ENCODE measurements around the gene SAAL1.
A peak's percentile ranks its signal among the peaks of the same experiment; 100 is the strongest.
"Not testable (repeated sequence)": the region's sequence is repeated elsewhere in the genome, so short reads cannot be mapped to it uniquely, and the experiment has no call there.

SAAL1 gene

GRCh38 chr11:18105802-18106574 lies at the start of gene SAAL1:
TSS of gene SAAL1 (minus strand) at chr11:18106082. CDS start at chr11:18106041, 41 bp downstream.
- DNase-seq: peak; percentile 87

DNA sequence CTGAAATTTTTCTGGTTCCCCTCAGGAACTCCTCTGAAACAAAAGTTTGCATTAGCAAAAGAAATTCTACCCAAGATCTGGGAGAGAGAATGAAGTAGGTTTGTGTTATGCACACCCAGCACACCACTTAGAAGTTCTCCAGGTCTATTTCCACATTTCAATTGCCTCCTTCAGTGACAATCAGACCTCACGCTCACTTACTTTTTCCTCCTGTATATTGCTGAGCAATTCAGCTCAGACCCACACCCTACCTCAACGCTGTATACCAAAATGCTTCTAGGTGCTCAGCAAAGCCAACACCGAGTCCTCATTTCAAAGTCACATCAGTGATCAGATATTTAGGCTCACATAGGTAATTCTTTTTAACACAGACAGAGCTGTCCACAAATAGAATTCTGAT lies 45.7 kb upstream of the SAAL1 start:
- no peak for DNase-seq

DNA sequence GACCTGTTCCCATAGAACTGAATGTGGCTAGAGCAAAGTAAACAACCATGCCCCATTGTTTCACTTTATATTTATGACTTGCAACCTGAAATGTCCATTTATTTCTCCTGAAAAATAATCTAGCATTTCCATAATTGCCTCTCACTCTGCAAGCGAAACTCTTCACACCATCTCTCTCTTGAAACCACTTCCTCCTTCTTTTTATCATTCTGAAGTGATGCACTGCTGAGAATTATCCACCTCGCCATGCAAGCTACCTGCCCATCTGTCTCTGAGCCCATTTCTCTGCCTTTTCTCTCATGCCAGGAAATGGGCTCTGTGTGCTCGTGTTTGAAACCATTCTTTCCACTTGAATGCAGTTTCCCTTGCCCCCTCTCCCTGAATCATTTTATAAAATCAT lies 40.0 kb upstream of the SAAL1 start:
- no peak for DNase-seq

DNA sequence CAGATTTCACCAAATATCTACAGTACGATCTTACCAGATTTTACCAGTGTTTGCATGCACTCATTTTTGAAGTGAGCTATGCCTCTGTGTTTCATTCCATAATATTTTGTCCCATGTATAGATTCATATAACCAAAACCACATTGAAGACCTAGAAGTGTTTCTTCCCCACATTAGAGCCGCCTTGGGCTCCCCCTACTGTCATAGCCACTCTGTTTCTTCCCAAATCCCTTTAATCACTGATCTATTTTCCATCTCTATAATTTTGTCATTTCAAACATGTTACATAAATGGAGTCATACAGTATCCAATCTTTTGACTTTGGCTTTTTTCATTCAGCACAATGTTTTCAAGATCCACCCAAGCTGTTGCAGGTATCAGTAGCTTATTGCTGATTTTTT lies 39.1 kb upstream of the SAAL1 start:
- DNase-seq: no peak

- no peak for DNase-seq
Observed at GRCh38 chr11:18144243-18144642, 38.4 kb upstream of the SAAL1 start.

DNA sequence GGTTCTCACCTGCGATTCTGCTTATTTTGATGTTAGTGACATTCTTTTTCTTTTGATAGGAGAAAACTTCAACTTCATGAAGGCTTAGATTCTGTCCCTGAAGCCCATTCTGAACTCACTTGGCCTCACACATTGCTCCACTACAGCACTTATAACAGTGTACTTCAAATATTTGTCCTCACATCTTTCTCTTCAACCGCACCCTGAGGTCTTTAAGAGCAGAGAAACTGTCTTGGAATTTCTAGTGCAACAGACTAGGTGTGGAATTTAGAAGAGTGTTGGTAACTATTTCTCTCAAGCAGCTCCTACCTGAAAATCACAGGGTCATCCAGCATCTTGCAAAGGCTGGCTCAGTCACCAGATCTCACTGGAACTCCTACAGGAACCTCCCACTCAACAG lies 34.3 kb upstream of the SAAL1 start:
- no peak for DNase-seq

GRCh38 chr11:18137186-18137800 lies 31.4 kb upstream of the SAAL1 start:
- DNase-seq: no peak

DNA sequence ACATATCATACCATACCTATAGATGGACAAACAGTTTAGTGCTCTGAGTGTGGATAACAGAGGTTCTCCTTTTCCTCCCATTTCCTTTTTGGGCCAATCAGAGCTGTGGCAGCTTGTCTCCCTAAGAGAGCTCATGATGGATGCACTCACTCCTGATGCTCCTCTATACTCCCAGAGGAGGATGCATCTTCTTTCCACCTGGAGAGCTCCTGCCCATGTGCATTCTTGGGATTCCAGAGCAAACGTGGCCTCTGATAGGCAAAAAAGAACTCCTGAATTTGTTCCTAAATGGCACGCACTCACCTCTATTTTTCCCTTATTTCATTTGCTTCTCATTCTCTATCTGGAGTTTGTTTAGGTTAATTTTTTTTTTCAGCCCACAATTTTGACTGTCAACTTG lies 29.4 kb upstream of the SAAL1 start:
- DNase-seq: no peak

GRCh38 chr11:18132341-18132740 lies 26.5 kb upstream of the SAAL1 start, which contains the start of gene MRGPRX3:
TSS of gene MRGPRX3 (plus strand) at chr11:18132571. CDS start at chr11:18137203, 4,632 bp downstream.
- DNase-seq: no peak

DNA sequence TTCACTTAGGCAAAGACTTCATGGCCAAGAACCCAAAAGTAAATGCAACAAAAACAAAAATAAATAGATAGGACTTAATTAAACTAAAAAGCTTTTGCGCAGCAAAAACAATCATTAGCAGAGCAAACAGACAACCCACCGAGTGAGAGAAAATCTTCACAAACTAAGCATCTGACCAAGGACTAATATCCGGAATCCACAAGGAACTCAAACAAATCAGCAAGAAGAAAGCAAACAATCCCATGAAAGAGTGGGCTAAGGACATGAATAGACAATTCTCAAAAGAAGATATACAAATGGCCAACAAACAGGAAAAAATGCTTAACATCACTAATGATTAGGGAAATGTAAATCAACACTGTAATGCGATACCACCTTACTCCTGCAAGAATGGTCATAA lies 25.2 kb upstream of the SAAL1 start:
- DNase-seq: not testable (repeated sequence)

DNA sequence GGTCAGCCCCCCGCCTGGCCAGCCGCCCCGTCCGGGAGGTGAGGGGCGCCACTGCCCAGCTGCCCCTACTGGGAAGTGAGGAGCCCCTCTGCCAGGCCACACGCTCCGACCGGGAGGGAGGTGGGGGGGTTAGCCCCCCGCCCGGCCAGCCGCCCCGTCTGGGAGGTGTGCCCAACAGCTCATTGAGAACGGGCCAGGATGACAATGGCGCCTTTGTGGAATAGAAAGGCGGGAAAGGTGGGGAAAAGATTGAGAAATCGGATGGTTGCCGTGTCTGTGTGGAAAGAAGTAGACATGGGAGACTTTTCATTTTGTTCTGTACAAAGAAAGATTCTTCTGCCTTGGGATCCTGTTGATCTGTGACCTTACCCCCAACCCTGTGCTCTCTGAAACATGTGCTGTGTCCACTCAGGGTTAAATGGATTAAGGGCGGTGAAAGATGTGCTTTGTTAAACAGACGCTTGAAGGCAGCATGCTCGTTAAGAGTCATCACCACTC lies 15.5 kb upstream of the SAAL1 start:
- DNase-seq: not testable (repeated sequence)

DNA sequence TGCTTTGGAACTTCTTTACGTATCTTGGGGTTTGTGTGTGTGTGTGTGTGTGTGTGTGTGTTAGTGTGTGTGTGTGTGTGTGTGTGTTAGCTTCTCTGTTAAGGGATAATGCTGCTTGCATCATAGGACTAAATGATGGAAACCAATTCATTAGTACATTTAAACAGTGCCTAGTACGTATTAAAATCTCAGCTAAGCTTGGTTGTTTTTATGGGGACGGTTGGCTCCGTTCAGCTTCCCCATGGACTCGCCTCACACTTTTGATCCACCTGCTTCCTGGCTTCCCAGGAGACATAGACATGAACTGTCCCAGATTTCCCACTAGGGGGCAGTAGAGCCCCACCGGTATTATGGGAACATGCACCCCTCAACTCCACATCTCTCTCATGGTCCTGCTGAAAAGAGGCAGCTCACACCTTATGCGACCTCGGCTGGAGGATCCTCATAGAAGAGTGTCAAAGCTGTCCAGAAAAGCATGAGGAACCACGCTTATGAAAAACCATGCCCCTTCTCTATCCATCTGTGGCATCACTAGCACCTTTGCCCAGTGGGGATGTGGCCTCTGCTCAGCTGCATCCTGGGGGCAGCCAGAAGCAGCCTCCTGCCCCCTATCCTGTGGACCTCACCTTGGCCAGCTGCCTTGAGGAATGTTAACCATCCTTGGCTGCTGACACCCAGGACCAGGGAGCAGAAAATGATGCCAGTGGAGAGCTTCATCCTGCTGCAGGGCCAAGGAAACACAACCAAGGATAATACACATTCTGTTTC lies 9.7 kb upstream of the SAAL1 start:
- peak; percentile 70 for DNase-seq

DNA sequence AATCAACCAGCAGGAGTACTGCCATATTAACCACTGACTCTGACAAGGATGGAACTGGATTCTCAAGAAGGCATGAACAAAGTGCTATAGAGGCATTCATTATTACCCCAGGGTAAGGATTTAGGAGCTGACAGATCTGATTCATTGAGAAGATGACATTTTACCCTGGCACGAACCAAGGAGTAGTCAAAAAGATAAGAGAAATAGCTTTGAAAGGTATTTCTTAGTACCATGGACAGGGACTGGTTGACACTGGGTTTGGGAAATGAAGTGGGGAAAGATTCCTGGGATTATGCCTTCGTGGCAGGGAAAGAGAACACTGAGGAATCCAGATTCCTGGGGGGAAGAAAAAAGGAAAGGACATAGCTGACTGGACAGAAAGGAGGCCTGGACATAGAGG lies 5.1 kb upstream of the SAAL1 start:
- DNase-seq: no peak

GRCh38 chr11:18108254-18108653 lies 2.4 kb upstream of the SAAL1 start:
- no peak for DNase-seq

DNA sequence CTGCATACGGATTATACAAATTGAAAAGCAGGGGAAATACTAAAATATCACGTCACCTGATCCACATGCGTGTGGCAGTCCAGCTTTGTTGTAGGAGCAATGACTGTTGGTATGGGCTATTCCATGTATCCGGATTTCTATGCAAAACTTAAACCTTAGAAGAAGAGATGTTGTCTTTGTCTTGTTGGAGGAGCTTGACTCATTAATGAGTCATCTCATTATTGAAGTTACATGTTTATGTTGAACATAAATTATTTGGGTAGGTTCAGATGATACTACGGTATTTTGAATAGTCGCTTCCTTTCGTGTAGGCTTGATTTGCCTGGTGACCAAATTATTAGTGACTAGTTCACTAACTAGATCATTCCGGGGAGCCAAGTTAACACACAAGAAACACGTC lies 806 bp upstream of the SAAL1 start:
- no peak for DNase-seq

- no peak for DNase-seq
Observed at GRCh38 chr11:18105086-18105801, 638 bp downstream of the SAAL1 start.

DNA sequence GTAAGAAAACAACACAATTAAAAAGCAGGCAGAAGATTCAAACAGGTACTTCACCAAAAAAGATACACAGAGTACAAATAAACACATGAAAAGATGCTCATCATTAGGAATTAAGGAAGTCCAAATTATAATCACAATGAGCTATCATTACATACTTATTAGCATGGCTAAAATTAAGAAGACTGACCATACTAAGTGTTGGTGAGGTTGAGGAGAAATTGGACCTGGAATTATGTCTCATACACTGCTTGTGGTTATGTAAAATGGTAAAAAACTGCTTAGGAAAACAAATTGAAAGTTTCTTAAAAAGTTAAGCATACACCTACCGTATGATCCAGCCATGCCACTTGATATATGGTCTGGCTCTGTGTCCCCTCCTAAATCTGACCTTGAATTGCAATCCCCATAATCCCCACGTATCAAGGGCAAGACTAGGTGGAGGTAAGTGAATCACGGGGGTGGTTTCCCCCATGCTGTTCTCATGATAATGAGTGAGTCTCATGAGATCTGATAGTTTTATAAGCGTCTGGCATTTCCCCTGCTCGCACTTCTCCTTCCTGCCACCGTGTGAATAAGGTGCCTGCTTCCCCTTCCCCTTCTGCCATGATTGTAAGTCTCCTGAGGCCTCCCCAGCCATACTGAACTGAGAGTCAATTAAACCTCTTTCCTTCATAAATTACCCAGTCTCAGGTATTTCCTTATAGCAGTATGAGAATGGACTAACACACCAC lies 4.8 kb downstream of the SAAL1 start:
- DNase-seq: no peak

- no peak for DNase-seq
Observed at GRCh38 chr11:18093959-18094358, 11.9 kb downstream of the SAAL1 start.

DNA sequence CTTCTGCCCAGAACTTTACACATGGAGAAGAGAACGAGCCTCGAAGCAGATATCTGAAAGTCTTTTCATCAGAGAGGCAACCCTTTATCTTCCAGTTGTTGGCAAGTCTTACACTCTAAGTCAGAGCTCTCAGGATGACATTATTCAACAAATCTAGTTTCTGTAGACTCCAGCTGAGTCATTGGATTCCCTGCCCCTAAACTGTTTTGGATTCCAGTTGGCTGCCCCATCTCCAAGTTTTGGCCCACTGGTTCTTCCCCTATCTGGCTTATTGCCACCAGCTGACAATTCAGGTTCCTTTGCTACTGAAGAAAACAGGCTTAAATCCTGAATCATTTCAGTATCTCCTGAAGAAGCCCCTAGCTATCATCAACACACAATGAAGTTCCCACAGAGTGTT lies 14.2 kb downstream of the SAAL1 start:
- DNase-seq: no peak

DNA sequence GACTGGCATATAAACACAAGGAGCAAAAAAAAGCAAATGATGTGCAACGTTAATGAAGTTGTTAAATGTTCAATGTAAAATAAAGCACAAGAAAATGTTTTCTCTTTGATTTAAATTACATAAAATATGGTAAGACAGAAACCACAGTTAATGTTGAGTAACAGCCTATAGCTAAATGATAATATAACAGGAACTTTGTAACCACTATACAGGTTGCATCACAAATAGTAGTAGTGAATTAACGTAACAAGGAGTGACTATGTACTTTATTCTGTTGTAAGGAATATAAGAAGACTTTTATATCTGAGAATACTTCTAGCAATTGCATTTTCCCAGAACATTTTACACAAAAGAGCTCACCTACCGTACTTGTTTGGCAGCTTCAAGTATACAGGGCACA lies 16.9 kb downstream of the SAAL1 start:
- no peak for DNase-seq

DNA sequence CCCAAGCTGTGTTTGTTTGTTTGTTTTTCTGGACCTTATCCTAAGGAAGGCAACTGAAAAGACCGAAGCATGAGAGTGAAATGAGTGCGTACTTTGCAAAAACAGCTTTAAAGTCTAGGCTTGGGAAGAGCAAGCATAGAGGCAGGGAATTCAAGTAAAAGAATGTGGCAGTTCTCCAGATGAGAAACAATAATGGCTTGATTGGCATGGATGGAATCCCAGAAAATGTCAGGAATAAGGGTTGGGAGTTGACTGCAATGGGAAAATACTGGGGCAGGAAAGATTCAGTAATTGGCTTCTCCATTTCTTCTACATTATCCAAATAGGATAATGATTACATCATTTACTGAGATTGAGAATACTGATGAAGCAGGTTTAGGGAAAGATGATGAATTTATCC lies 17.5 kb downstream of the SAAL1 start:
- DNase-seq: no peak

DNA sequence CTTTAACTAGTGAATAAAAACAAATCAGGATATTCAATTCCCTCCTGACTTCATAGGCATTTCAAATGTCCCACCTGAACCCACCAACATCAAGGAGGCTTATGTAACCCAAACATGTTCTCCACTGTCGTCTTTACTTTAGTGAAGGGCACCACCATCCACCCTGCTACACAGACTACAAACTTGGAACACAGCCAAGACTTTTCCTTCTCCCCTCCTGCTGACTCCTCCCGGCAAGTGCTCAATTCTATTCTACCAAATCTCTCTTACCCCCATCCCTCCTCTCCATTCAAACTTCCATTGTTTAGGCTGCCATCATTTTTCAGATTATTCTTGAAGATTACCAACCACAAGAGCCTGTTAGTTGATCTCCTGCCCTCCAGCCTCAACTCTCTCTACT lies 24.3 kb downstream of the SAAL1 start:
- no peak for DNase-seq

Measured in CD4-positive, alpha-beta T cell treated with Interleukin-21 for 1 hour (primary cell).